Measurements from ENCODE around the gene MARVELD1.

DNA sequence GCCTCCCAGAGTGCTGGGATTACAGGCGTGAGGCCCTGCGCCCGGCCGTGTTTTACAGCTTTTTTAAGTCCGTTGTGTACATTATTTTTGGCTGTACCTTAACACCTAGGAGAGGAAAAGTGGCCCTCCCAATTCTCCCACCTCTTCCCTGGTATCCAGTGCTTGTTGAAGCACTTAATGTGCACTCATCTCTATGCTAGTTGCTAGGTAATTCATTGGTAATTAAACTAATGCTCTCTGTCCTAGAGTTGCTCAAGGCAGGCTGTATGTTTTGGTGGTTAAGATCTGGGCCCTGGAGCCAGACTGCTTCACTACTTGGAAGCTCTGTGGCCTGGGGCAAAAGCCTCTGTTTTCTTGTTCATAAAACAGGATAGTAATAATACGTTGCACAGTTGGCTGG, 46.1 kb upstream of the MARVELD1 start:
- TF ChIP-seq, protein P1, sequence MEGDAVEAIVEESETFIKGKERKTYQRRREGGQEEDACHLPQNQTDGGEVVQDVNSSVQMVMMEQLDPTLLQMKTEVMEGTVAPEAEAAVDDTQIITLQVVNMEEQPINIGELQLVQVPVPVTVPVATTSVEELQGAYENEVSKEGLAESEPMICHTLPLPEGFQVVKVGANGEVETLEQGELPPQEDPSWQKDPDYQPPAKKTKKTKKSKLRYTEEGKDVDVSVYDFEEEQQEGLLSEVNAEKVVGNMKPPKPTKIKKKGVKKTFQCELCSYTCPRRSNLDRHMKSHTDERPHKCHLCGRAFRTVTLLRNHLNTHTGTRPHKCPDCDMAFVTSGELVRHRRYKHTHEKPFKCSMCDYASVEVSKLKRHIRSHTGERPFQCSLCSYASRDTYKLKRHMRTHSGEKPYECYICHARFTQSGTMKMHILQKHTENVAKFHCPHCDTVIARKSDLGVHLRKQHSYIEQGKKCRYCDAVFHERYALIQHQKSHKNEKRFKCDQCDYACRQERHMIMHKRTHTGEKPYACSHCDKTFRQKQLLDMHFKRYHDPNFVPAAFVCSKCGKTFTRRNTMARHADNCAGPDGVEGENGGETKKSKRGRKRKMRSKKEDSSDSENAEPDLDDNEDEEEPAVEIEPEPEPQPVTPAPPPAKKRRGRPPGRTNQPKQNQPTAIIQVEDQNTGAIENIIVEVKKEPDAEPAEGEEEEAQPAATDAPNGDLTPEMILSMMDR (IDR thresholded peaks at IDR 0.05): no peak
- TF ChIP-seq POLR2A (IDR thresholded peaks at IDR 0.05): no peak

All from body of pancreas (tissue), 4 donors.